Suprapubic skin (tissue), 4 donors: ENCODE data around the gene ZSCAN29. TPM values are rescaled to one million over a fixed set of nuclear protein-coding genes. Genes with fewer than 3 reads are reported as not detected.
A peak's percentile ranks its signal among the peaks of the same experiment; 100 is the strongest.

Source experiments
- DNase-seq, 2 donors: peaks; one replicate each; pipeline ENCODE4 v3.0.0-alpha.2; 2019; ENCODE audit warnings: low spot score in 2 of 2
- H3K27ac ChIP-seq: fragments of 200-600 bp; sonication (generic); one replicate; pipeline ENCODE4 v1.5.1; 2019
- H3K27me3 ChIP-seq: fragments of 200-600 bp; sonication (generic); one replicate; pipeline ENCODE4 v1.5.1; 2019
- H3K36me3 ChIP-seq: fragments of 200-600 bp; sonication (generic); one replicate; pipeline ENCODE4 v1.5.1; 2019
- H3K4me1 ChIP-seq: fragments of 200-600 bp; sonication (generic); one replicate; pipeline ENCODE4 v1.5.1; 2019
- H3K4me3 ChIP-seq: fragments of 200-600 bp; sonication (generic); one replicate; pipeline ENCODE4 v1.5.1; 2019; ENCODE audit warnings: mild to moderate bottlenecking
- H3K9me3 ChIP-seq: fragments of 200-600 bp; sonication (generic); one replicate; pipeline ENCODE4 v1.5.1; 2019
- CTCF ChIP-seq, 2 donors: fragments of 200-600 bp in 1 of 2; fragments of 450-650 bp in 1 of 2; sonication (generic) in 1 of 2; IDR thresholded peaks; one replicate each; pipeline ENCODE4 v1.5.1; 2016 to 2019; ENCODE audit warnings: antibody characterized with exemption in 2 of 2, mild to moderate bottlenecking in 1 of 2, moderate library complexity in 1 of 2
- EP300 ChIP-seq: sonication (generic); formaldehyde crosslinking; IDR thresholded peaks from one replicate; pipeline ENCODE4 v1.6.1; 2017; ENCODE audit warnings: antibody characterized with exemption
- POLR2A ChIP-seq, 2 donors: fragments of 450-650 bp; IDR thresholded peaks; one replicate each; pipeline ENCODE4 v1.6.1; 2017; ENCODE audit warnings: antibody characterized with exemption in 2 of 2, mild to moderate bottlenecking in 2 of 2, moderate library complexity in 2 of 2
- POLR2AphosphoS5 ChIP-seq, 3 donors: sonication (generic); formaldehyde crosslinking; IDR thresholded peaks; one replicate each; pipeline ENCODE4 v1.6.1; 2017; ENCODE audit warnings: antibody characterized with exemption in 3 of 3
- WGBS: methylation state at CpG from one replicate; pipeline ENCODE4 v1.1.5; 2018; 5-methylcytosine and 5-hydroxymethylcytosine counted together
- total RNA-seq, 4 donors: library from RNA; depleted of rRNA; stranded (reverse); fragments of >200 nt; gene quantifications; one replicate each; pipeline ENCODE4 v1.1.0, GENCODE V29; 2016

The ZSCAN29 gene
- total RNA-seq, 4 donors from 2014 or later = 7.7 to 21.1 (median 16.2) TPM

- DNase-seq = no peak
- H3K36me3 ChIP-seq = no peaks in the 10 kb centered on the region
- WGBS = 14% methylated on average over 27 of the region's 38 CpGs
- peak overlapping the region; percentile 94 for H3K27ac ChIP-seq
- peak overlapping the region; percentile 79 for H3K4me3 ChIP-seq
- H3K9me3 ChIP-seq = no peaks in the 10 kb centered on the region
- peaks cover 23% of the 10 kb centered on the region for H3K4me1 ChIP-seq
- no peaks in the 10 kb centered on the region for H3K27me3 ChIP-seq
- no peak for TF ChIP-seq POLR2AphosphoS5 (IDR thresholded peaks at IDR 0.05)
- TF ChIP-seq CTCF (IDR thresholded peaks at IDR 0.05) = no peak
- TF ChIP-seq EP300 = no peak
- TF ChIP-seq POLR2A (IDR thresholded peaks at IDR 0.05) = no peak
Observed at GRCh38 chr15:43329217-43329959, 41.5 kb downstream of the ZSCAN29 start.

DNA sequence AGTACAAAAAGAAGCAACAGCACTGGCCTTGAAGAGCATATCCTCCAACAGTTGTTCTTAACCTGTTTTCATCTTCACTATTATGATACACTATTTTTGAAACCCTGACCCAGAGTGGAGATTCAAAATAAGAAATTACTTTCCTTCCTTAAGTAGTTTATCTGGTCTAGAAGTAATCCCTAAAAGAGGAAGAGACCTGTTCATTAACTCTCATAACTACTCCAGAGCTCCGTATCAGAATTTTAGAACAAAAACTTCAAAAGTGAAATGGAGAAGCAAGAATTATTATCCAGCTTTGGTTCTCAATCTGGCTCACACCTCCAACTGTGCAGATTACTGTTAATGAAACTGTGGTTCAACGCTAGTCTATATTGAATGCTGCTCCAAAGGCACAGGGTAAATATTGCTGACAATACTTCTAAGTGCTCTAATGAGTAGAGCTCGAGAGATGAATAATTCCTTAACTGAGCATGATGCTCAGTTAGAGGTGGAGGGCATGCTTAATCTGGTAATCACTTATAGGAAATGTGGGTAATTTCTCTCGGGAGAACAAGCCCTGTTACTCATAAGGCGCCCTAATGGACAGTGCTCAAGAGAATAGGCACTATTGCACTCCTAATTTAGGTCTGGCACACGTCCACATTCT lies 45.7 kb downstream of the ZSCAN29 start:
- H3K9me3 ChIP-seq = no peaks in the 10 kb centered on the region
- H3K27ac ChIP-seq = no peak overlapping the region
- H3K36me3 ChIP-seq = no peaks in the 10 kb centered on the region
- no peaks in the 10 kb centered on the region for H3K27me3 ChIP-seq
- H3K4me3 ChIP-seq = no peak overlapping the region
- DNase-seq = no peak
- WGBS = 78% methylated on average over 6 of the region's 6 CpGs
- H3K4me1 ChIP-seq = peaks cover 17% of the 10 kb centered on the region
- TF ChIP-seq POLR2AphosphoS5 (IDR thresholded peaks at IDR 0.05) (no peak), CTCF (IDR thresholded peaks at IDR 0.05) (no peak)

DNA sequence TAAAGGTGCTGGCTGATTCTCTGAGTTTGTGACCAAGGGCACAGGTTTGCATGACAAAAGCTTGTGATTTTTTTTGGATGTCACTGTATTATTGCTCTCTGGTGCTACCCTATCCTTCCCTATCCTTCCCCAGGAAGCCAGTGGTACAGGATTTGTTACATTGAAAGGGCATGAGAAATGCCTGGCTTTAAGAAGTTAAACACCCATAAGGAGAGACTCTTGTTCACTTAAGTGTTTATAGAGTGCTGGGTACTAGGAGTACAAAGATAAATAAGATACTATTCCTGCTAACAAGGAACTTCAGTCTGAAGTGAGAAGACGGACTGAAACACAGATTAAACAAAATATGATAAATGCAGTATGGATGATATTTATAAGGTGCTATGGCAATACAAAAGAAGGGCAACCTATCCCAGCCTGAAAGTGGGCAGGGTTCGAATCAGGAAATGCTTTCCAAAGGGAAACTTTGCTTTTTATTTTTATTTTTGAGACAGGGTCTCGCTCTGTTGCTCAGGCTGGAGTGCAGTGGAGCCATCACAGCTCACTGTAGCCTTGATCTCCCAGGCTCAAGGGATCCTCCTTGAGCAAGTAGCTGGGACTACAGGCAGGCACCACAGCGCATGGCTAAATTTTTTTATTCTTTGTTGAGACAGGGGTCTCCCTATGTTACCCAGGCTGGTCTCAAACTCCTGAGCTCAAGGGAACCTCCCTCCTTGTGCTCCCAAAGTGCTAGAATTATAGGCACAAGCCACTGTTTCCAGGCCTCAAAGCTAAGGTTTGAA lies 51.7 kb downstream of the ZSCAN29 start:
- H3K4me3 ChIP-seq = no peak overlapping the region
- DNase-seq = no peak
- no peaks in the 10 kb centered on the region for H3K36me3 ChIP-seq
- H3K9me3 ChIP-seq = no peaks in the 10 kb centered on the region
- H3K27ac ChIP-seq = no peak overlapping the region
- TF ChIP-seq POLR2A (IDR thresholded peaks at IDR 0.05) (no peak), CTCF (IDR thresholded peaks at IDR 0.05) (no peak), POLR2AphosphoS5 (IDR thresholded peaks at IDR 0.05) (no peak), EP300 (no peak)
- no peaks in the 10 kb centered on the region for H3K4me1 ChIP-seq
- peaks cover 3% of the 10 kb centered on the region for H3K27me3 ChIP-seq
- 86% methylated on average over 4 of the region's 4 CpGs for WGBS

DNA sequence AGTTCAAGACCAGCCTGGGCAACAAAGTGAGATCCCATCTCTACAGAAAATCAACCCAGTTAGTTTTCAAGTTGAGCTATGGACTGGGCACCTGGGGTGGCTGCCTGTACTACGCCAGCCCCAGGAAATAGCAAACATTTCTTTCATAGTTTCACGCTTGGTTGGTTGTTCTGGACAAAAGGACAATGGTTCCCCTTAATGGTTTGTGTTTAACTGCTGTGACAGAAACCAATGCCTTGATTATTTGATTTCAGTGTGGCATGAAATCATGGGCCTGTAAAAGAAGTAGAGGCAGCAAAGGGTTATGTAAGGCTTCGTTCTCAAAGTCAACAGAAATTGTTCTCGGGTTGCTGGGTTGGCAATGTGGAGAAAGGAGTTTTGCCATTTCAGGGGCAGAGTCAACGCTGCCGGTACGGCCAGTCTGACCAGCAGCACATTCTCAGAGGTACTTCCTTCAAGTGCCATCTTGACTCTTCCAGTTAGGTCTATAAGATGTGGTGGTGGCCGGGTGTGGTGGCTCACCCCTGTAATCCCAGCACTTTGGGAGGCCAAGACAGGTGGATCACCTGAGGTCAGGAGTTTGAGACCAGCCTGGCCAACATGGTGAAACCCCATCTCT lies 53.2 kb downstream of the ZSCAN29 start:
- TF ChIP-seq CTCF (IDR thresholded peaks at IDR 0.05) (no peak), POLR2AphosphoS5 (IDR thresholded peaks at IDR 0.05) (no peak), EP300 (no peak), POLR2A (IDR thresholded peaks at IDR 0.05) (no peak)
- H3K36me3 ChIP-seq = no peaks in the 10 kb centered on the region
- H3K27ac ChIP-seq = no peak overlapping the region
- H3K9me3 ChIP-seq = no peaks in the 10 kb centered on the region
- WGBS = 87% methylated on average over 7 of the region's 8 CpGs
- H3K4me1 ChIP-seq = no peaks in the 10 kb centered on the region
- H3K27me3 ChIP-seq = peaks cover 3% of the 10 kb centered on the region
- no peak overlapping the region for H3K4me3 ChIP-seq
- no peak for DNase-seq
